GM23248 (cell line): ENCODE results near the gene BCR.

Experiments
- EZH2 ChIP-seq: fragments of 200-600 bp; sonication (generic); IDR thresholded peaks from 2 replicates; pipeline ENCODE4 v1.6.1; 2018; ENCODE audit warnings: antibody characterized with exemption, mild to moderate bottlenecking; ENCODE audit not compliant: insufficient read depth, poor library complexity, severe bottlenecking
- EZH2phosphoT487 ChIP-seq: fragments of 200-600 bp; sonication (generic); IDR thresholded peaks from 2 replicates; pipeline ENCODE4 v1.6.1; 2018; ENCODE audit warnings: antibody characterized with exemption, moderate library complexity, mild to moderate bottlenecking, low read depth; ENCODE audit not compliant: insufficient read depth

DNA sequence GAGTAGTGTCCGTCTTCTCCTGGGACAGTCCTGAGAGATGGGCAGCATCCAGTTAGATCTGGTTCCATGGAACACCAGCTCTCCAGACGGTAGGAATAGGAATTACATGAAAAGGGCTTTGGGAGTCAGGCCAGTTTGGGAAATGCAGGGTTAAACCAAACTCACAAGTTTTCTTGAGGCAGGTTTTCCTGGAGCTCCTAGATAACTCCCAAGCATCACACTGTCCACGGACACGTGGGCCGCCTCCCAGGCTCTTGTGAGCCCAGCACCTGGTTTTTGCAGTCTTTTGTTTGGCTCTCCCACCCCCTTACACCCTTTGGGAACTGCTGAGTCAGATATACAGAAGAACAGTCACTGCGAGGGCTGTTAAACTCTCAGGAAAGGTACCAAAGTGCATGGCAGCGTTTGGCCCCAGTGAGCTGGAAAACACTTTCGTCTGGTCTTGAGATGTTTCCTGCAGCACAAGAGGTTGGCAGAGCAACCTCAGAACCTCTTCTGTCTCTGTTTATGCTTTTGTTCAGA lies 90.0 kb downstream of the BCR start:
- TF ChIP-seq EZH2phosphoT487, result no peak
- TF ChIP-seq EZH2, result no peak
